HuH-7.5 (cell line): Measurements from ENCODE around the gene C16orf95.
"Not testable (repeated sequence)": the region's sequence is repeated elsewhere in the genome, so short reads cannot be mapped to it uniquely, and the experiment has no call there.

Experiments
- DNase-seq: peaks from one replicate; pipeline ENCODE4 v3.0.0; 2011; ENCODE audit warnings: low spot score

The C16orf95 gene

GRCh38 chr16:87316923-87317749, at the start of gene C16orf95:
Gene C16orf95, minus strand, starts transcription at chr16:87317392. Its CDS starts 150 bp downstream, at chr16:87317242.
- DNase-seq: peak; percentile 100

- DNase-seq: no peak
Observed at GRCh38 chr16:87366930-87367329, 49.7 kb upstream of the C16orf95 start.

- no peak for DNase-seq
Observed at GRCh38 chr16:87366288-87366687, 49.1 kb upstream of the C16orf95 start.

GRCh38 chr16:87365021-87365713, 48.0 kb upstream of the C16orf95 start:
- DNase-seq: no peak

GRCh38 chr16:87363771-87364455, 46.7 kb upstream of the C16orf95 start:
- no peak for DNase-seq

- not testable (repeated sequence) for DNase-seq
Observed at GRCh38 chr16:87362828-87363559, 45.8 kb upstream of the C16orf95 start.

GRCh38 chr16:87361916-87362619, 44.9 kb upstream of the C16orf95 start:
- DNase-seq: no peak

- DNase-seq: no peak
Observed at GRCh38 chr16:87360862-87361610, 43.8 kb upstream of the C16orf95 start.

- DNase-seq: no peak
Observed at GRCh38 chr16:87359121-87359520, 41.9 kb upstream of the C16orf95 start.

GRCh38 chr16:87358696-87359095, 41.5 kb upstream of the C16orf95 start:
- no peak for DNase-seq

- no peak for DNase-seq
Observed at GRCh38 chr16:87358250-87358649, 41.1 kb upstream of the C16orf95 start.

GRCh38 chr16:87356491-87356853, 39.3 kb upstream of the C16orf95 start:
- DNase-seq: no peak

GRCh38 chr16:87353613-87354012, 36.4 kb upstream of the C16orf95 start:
- DNase-seq: no peak

GRCh38 chr16:87352818-87353217, 35.6 kb upstream of the C16orf95 start:
- DNase-seq: no peak

GRCh38 chr16:87351320-87351698, 34.1 kb upstream of the C16orf95 start:
- no peak for DNase-seq

GRCh38 chr16:87350681-87351319, 33.6 kb upstream of the C16orf95 start:
- no peak for DNase-seq

GRCh38 chr16:87350031-87350430, 32.8 kb upstream of the C16orf95 start:
- no peak for DNase-seq

- DNase-seq: no peak
Observed at GRCh38 chr16:87348616-87349157, 31.5 kb upstream of the C16orf95 start.

- no peak for DNase-seq
Observed at GRCh38 chr16:87347932-87348615, 30.9 kb upstream of the C16orf95 start.
